NCI-H345 treated with DMSO at 0.1 percent for 48 hours (cell line): ENCODE data around the gene ZNF365.
"Not testable (repeated sequence)": the region's sequence is repeated elsewhere in the genome, so short reads cannot be mapped to it uniquely, and the experiment has no call there.

ENCODE experiments used
- DNase-seq: peaks from one replicate; lab custom pipeline; 2025; ENCODE audit not compliant: unreplicated experiment; lab: John Stamatoyannopoulos, UW

ZNF365 gene

DNA sequence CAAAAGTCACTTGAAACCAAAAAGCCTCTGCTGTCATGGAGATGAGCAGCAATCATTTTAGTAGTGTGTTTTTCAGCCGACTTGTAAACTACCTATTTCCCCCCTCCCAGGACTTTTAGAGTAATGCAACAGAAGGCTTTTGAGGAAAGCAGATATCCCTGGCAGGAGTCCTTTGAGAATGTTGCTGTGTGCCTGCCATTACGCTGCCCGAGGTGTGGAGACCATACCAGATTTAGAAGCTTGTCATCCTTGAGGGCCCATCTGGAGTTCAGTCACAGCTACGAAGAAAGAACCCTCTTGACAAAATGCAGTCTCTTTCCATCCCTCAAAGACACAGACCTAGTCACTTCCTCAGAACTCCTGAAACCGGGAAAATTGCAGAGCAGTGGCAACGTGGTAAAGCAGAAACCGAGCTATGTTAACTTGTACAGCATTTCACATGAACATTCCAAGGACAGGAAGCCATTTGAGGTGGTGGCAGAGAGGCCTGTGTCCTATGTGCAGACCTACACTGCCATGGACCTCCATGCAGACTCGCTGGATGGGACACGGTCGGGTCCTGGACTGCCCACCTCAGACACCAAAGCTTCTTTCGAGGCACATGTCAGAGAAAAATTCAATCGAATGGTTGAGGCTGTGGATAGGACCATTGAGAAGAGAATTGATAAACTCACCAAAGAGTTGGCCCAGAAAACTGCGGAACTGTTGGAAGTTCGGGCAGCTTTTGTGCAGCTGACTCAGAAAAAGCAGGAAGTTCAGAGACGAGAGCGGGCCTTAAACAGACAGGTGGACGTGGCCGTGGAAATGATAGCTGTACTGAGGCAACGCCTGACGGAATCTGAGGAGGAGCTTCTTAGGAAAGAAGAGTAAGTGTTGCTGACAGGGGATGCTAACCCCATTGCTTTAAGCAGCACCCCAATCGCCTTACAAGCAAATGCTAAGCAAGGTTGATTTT lies 2.2 kb downstream of the ZNF365 start:
- no peak for DNase-seq

DNA sequence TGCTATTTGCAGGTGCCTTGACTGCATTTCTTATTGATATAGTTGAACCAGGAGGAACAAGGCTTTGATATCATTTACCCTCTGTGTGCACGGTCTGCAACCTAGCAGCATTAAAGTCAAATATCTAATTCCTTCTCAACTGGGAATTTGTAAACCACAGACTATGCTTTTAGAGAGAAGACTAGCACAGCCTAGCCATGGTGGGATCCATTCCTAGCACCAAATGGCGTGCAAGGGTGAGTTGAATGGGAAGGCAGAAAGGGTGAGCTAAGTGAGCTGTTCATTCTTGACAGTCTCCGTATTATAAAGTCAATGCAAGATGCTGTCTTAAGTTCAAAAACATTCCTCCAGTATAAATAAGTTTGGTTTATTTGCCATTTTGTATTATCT lies 2.9 kb downstream of the ZNF365 start:
- DNase-seq = no peak

DNA sequence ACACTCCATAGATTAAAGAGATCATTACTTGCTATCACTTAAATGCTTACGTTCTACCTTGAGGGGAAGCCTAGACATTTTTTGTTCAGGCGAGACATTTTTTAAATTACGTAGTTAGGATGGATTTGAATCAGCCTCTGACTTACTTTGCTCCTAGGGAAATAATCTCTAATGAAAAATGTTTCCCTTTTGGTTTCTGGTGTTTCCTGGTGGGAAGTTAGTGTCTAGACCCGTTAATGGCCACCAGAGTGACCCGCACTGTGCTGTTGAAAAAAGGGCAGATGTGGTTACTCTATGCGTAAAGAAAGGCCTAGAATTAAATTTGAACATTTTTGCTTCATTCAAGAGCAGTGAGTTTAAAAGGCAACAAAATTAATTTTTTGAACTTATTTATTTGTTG lies 3.8 kb downstream of the ZNF365 start:
- DNase-seq = no peak

DNA sequence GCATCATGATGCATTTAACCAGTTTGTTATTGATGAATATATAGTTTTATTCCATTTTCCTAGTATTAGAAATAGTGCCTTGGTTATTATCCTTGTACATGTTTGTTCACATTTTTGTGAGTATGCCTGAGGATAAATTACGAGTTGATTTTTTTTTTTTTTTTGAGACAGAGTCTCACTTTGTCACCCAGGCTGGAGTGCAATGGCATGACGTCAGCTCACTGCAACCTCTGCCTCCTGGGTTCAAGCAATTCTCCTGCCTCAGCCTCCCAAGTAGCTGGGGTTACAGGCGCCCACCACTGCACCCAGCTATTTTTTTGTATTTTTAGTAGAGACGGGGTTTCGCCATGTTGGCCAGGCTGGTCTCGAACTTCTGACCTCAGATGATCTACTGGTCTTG lies 4.7 kb downstream of the ZNF365 start:
- not testable (repeated sequence) for DNase-seq

- DNase-seq = no peak
These were observed 5.2 kb downstream of the ZNF365 start for GRCh38 chr10:62379394-62379793.

- peak; percentile 43 for DNase-seq
These were observed 5.8 kb downstream of the ZNF365 start for GRCh38 chr10:62380016-62380415.

DNA sequence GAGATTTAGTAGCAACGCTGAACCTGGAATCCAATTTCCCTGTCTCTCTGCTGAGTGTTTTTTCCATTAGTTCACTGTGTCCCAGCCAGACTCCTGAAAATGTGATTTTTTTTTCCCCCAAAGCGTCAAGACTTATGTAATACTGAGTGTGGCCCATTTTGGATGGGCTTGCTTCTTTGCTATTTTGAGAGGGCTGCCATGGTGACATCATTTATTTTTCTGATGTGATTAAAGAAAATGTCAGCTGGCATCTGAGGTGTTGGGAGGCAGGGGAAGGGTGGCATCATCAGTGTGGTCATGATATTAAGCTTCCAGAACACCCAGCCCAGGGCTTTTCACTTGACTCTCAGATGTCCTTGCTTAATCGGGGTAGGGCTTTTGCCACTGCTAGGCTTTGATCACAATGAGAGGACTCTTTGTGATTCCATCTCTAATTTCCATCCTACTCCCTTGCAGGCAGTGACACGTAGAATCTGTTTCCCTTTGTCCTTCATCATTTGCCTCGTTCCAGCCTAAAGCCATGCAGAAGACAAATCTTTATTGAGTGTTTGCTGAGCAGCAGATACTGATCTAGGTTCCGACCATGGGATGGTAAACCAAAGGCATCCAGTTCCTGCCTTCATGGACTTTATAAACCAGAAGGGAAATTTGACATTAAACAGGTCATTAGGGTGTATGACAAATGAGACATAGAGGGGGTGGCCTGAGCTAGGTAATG lies 7.4 kb downstream of the ZNF365 start:
- no peak for DNase-seq

- DNase-seq = no peak
These were observed 8.7 kb downstream of the ZNF365 start for GRCh38 chr10:62382831-62383230.

DNA sequence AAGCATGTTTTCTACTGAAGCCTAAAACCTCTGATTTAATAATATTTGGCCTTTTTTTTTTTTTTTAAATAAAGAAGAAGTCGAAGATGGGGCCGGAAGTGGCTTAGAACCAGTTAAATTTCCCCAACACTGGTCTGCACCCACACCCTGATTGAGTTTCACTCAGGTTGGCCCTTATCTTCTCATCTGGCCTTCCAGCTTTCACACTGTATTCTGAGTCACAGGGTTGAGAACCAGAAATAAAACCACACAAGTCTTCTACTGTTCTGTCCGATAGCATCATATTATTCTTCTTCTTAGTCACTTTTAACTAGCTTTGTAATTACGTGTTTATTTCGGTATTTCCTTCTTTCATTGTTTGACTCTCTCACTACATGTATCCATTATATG lies 9.9 kb downstream of the ZNF365 start:
- DNase-seq = no peak

DNA sequence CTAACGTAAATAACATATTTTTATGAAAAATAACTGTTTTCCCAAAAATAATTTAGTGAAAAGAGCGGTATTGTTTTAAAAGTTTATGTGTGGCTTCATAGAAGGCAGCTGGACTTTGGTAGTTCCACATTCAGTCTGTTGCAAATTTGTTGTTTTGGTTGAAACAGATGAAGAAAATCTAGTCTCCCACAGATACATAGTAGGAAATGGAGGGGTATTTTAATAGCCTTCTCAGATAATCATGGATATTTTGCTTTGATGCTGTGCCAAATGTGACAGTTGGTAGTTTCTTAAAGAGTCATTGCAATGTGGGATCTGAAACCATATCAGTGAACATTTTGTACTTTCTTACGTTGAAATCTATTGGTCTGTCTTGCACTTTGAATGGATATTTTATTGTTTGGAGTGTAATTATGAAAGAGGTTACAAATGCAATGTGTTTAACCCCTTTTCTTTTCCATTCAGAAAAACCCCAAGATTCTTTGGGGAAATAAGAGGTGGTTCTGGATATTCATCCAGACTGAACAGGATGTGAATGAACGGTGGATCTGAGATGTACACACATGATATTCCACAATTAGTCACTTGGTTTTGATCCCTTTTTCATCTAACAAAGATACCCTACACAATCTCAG lies 10.4 kb downstream of the ZNF365 start:
- DNase-seq = no peak

- no peak for DNase-seq
These were observed 12.5 kb downstream of the ZNF365 start for GRCh38 chr10:62386356-62387320.

DNA sequence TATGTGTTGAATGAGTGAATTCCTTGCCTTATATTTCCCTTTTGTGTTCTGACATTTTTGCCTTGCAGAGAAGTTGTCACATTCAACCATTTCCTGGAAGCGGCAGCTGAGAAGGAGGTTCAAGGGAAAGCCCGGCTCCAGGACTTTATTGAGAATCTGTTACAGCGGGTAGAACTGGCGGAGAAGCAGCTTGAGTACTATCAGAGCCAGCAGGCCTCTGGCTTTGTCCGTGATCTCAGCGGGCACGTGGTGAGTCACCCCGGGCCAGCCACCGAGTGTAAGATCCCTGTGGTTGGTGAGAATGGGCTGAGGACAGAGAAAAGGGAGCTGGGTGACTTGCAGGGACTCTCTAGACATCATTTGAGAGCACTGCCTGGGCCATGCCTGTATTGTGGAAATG lies 14.2 kb downstream of the ZNF365 start:
- no peak for DNase-seq

DNA sequence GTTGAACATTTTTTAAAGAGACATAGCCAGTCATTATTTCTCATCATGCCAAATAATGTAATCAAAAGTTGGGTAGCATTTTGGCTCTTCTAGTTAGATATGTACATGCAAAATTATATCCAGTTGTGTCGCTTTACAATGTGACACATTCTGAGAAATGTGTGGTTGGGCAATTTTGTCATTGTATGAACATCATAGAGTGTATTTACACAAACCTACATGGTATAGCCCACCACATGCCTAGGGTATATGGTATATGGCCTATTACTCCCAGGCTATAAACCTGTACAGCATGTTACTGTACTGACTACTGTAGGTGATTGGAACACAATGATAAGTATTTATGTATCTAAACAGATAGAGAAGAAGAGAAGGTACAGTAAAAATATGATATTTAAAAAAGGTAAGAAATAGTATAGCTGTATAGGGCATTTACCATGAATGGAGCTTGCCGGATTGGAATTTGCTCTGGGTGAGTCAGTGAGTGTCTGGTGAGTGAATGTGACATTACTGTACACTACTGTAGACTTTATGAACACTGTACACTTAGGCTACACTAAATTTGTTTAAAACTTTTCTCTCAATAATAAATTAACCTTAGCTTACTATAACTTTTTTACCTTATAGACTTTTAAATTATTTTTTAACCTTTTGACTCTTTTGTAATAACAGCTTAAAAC lies 16.5 kb downstream of the ZNF365 start:
- no peak for DNase-seq

DNA sequence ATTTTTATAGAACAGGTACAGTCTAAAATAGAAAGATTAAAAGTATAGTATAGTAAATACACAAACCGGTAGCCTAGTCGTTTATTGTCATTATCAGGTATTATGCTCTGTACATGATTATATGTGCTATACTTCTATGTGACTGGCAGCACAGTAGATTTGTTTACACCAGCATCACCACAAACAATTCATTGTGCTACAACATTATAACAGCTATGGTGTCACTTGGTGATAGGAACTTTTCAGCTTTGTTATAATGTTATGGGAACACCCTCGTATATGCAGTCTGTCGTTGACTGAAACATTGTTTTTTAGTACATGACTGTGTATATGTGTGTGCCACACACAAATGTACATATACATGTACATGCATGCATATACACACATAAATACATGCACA lies 19.1 kb downstream of the ZNF365 start:
- DNase-seq = no peak

DNA sequence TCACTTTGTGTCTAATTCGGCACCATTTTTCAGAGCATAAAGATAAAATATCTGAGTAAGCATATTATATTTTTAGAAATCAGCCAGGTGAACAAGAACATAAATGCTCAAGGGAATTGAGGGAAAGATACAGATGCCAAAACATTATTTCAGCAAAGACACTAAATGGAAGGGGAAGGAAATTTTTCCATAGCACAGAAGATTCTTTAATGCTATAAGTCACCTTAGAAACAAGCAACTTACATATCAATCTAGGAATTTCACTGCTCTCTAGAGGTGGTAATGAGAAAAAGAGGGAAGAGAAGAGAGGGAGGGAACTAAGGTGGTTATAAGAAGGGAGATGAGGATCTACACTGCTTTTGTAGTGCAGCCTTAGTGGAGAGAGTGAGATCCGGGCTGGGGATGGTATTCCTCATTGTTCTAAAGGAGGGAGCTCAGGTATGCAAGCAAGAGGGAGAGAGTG lies 20.4 kb downstream of the ZNF365 start:
- DNase-seq = no peak

- DNase-seq = no peak
These were observed 21.7 kb downstream of the ZNF365 start for GRCh38 chr10:62395892-62396291.

GRCh38 chr10:62396864-62397263 lies 22.7 kb downstream of the ZNF365 start:
- no peak for DNase-seq

- no peak for DNase-seq
These were observed 25.0 kb downstream of the ZNF365 start for GRCh38 chr10:62399211-62399610.

- DNase-seq = no peak
These were observed 28.3 kb downstream of the ZNF365 start for GRCh38 chr10:62402508-62402907.

GRCh38 chr10:62410528-62410927 lies 36.4 kb downstream of the ZNF365 start:
- DNase-seq = not testable (repeated sequence)
